ENCODE measurements around the gene ISLR2. TPM values are rescaled to one million over a fixed set of nuclear protein-coding genes. Genes with fewer than 3 reads are reported as not detected.
"Not testable (repeated sequence)": the region's sequence is repeated elsewhere in the genome, so short reads cannot be mapped to it uniquely, and the experiment has no call there.

Gene ISLR2
- total and polyA plus RNA-seq, 2 experiments from 2014 or later, result 0.20 TPM; not detected in 1

DNA sequence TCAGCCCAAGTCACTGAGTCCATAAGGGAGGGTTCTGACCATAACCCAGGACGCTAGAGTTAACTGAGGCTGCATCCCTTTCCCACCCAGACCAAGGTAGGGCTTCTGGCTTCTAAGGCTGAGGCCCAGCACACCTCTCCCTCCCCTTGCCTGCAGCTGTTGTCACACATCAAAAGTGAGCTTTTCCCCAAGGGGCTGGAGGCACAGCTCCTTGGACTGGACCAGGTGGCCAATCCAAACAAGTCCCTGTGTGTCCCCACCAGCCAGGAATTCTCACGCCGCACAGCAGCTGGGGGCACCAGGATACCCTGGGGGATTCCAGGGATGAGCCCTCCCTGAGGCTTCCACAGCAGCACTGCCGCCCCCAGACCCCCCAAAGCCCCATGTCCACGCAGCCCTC is 22.3 kb upstream of the ISLR2 start:
- Histone ChIP-seq H3K9me2 (ENCODE audit: insufficient read depth) (no peaks in the 10 kb centered on the region), H3K4me1 (ENCODE audit: insufficient read depth) (no peaks in the 10 kb centered on the region), H3K4me2 (ENCODE audit: unreplicated experiment) (no peak overlapping the region), H2AFZ (no peak overlapping the region), H3K27me3 (replicated peaks; ENCODE audit: insufficient read depth) (peaks cover 8% of the 10 kb centered on the region), H4K20me1 (ENCODE audit: insufficient read depth) (no peaks in the 10 kb centered on the region), H3K9ac (no peak overlapping the region), H3F3A (ENCODE audit: insufficient read depth) (no peaks in the 10 kb centered on the region), H3K36me3 (ENCODE audit: low read depth) (no peaks in the 10 kb centered on the region), H3K4me3 (no peak overlapping the region), H3K27ac (no peak overlapping the region), H3K9me3 (ENCODE audit: low read depth) (no peaks in the 10 kb centered on the region), H3K79me2 (ENCODE audit: insufficient read depth) (no peaks in the 10 kb centered on the region)
- in situ Hi-C loops (cut with MboI), result no loop called here
- WGBS, 2 experiments (ENCODE audit: low coverage in 1 of 2, low lambda C conversion rate in 2 of 2, missing lambda C conversion rate in 2 of 2), result 54 to 70% methylated on average over 3 to 5 of the region's 5 CpGs
- DNase-seq, result no peak
- no peak for TF ChIP-seq EZH2 (IDR thresholded peaks at IDR 0.05; ENCODE audit: insufficient read depth, poor library complexity, severe bottlenecking)
- TF ChIP-seq EZH2phosphoT487 (IDR thresholded peaks at IDR 0.05; ENCODE audit: insufficient read depth, low read depth), result no peak

DNA sequence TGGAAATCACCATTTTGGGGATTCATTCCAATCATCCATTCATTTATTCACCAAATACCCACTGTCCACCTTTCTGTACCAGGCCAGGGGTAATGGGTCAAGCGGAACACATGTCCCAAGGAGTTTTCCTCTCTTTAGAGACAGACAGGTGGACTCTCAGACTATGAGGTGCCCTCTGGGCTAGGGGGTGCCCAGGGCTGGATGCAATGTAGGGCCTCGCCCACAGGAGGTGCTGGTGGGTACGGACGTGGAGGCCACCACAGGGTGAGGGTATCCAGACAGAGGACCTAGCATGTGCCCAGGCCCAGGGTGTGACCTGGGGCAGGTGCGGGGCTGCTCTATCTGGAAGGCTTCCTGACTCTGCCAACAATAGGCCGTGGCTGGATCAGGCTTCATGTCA is 21.8 kb upstream of the ISLR2 start:
- H3K36me3 ChIP-seq (ENCODE audit: low read depth); H3K4me1 ChIP-seq (ENCODE audit: insufficient read depth); H3K27me3 ChIP-seq (replicated peaks; ENCODE audit: insufficient read depth); H3K79me2 ChIP-seq (ENCODE audit: insufficient read depth); H3F3A ChIP-seq (ENCODE audit: insufficient read depth); H3K9me3 ChIP-seq (ENCODE audit: low read depth); in situ Hi-C loops (cut with MboI); H2AFZ ChIP-seq; H3K9me2 ChIP-seq (ENCODE audit: insufficient read depth); H3K4me2 ChIP-seq (ENCODE audit: unreplicated experiment); H3K4me3 ChIP-seq; H3K27ac ChIP-seq; DNase-seq; H3K9ac ChIP-seq; H4K20me1 ChIP-seq (ENCODE audit: insufficient read depth): not testable (repeated sequence)
- WGBS, 2 experiments (ENCODE audit: low coverage in 1 of 2, low lambda C conversion rate in 2 of 2, missing lambda C conversion rate in 2 of 2), result 72 to 79% methylated on average over 6 of the region's 6 CpGs

GRCh38 chr15:74109713-74110112 is 20.7 kb upstream of the ISLR2 start:
- no peaks in the 10 kb centered on the region for H3K36me3 ChIP-seq (ENCODE audit: low read depth)
- H3K27ac ChIP-seq, result no peak overlapping the region
- no peak overlapping the region for H2AFZ ChIP-seq
- H3K4me3 ChIP-seq, result no peak overlapping the region
- TF ChIP-seq EZH2phosphoT487 (IDR thresholded peaks at IDR 0.05; ENCODE audit: insufficient read depth, low read depth), result no peak
- TF ChIP-seq EZH2 (IDR thresholded peaks at IDR 0.05; ENCODE audit: insufficient read depth, poor library complexity, severe bottlenecking), result no peak
- H3K9me3 ChIP-seq (ENCODE audit: low read depth), result no peaks in the 10 kb centered on the region
- WGBS, 2 experiments (ENCODE audit: low coverage in 1 of 2, low lambda C conversion rate in 2 of 2, missing lambda C conversion rate in 2 of 2), result 72 to 73% methylated on average over 7 of the region's 7 CpGs
- no peak overlapping the region for H3K9ac ChIP-seq
- H3K9me2 ChIP-seq (ENCODE audit: insufficient read depth), result no peaks in the 10 kb centered on the region
- H3K27me3 ChIP-seq (replicated peaks; ENCODE audit: insufficient read depth), result peaks cover 8% of the 10 kb centered on the region
- H3F3A ChIP-seq (ENCODE audit: insufficient read depth), result no peaks in the 10 kb centered on the region
- H3K79me2 ChIP-seq (ENCODE audit: insufficient read depth), result no peaks in the 10 kb centered on the region
- no peaks in the 10 kb centered on the region for H3K4me1 ChIP-seq (ENCODE audit: insufficient read depth)
- H3K4me2 ChIP-seq (ENCODE audit: unreplicated experiment), result no peak overlapping the region
- in situ Hi-C loops (cut with MboI), result no loop called here
- no peaks in the 10 kb centered on the region for H4K20me1 ChIP-seq (ENCODE audit: insufficient read depth)
- no peak for DNase-seq

DNA sequence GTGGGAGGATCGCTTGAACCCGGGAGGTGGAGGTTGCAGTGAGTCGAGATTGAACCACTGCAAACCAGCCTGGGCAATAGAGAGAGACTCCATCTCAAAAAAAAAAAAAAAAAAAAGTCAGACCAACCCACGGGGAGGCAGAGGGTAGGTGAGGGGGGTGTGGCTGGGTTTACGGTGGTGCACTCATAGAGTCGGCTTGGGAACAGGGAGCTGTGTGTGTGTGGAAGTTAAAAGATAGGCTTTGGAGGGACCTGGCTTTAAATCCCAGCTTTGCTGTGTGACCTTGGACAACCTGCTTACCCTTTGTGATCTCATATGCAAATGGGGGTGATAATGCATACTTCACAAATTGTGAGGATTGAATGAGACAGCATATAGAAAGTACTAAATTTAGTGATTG is 10.0 kb upstream of the ISLR2 start:
- H3K9me2 ChIP-seq (ENCODE audit: insufficient read depth), result no peaks in the 10 kb centered on the region
- no peaks in the 10 kb centered on the region for H3F3A ChIP-seq (ENCODE audit: insufficient read depth)
- H4K20me1 ChIP-seq (ENCODE audit: insufficient read depth), result no peaks in the 10 kb centered on the region
- H3K4me1 ChIP-seq (ENCODE audit: insufficient read depth), result no peaks in the 10 kb centered on the region
- in situ Hi-C loops (cut with MboI), result no loop called here
- H3K27ac ChIP-seq, result no peak overlapping the region
- DNase-seq, result no peak
- H3K36me3 ChIP-seq (ENCODE audit: low read depth), result no peaks in the 10 kb centered on the region
- no peak overlapping the region for H3K9ac ChIP-seq
- H3K27me3 ChIP-seq (replicated peaks; ENCODE audit: insufficient read depth), result peaks cover 57% of the 10 kb centered on the region
- H3K79me2 ChIP-seq (ENCODE audit: insufficient read depth), result no peaks in the 10 kb centered on the region
- no peaks in the 10 kb centered on the region for H3K9me3 ChIP-seq (ENCODE audit: low read depth)
- no peak overlapping the region for H3K4me3 ChIP-seq
- H2AFZ ChIP-seq, result no peak overlapping the region
- WGBS, 2 experiments (ENCODE audit: low coverage in 1 of 2, low lambda C conversion rate in 2 of 2, missing lambda C conversion rate in 2 of 2), result 29 to 35% methylated on average over 6 of the region's 6 CpGs
- no peak overlapping the region for H3K4me2 ChIP-seq (ENCODE audit: unreplicated experiment)
- TF ChIP-seq EZH2 (IDR thresholded peaks at IDR 0.05; ENCODE audit: insufficient read depth, poor library complexity, severe bottlenecking), result no peak
- no peak for TF ChIP-seq EZH2phosphoT487 (IDR thresholded peaks at IDR 0.05; ENCODE audit: insufficient read depth, low read depth)

- Histone ChIP-seq H3K4me3 (no peak overlapping the region), H2AFZ (no peak overlapping the region), H3K4me1 (ENCODE audit: insufficient read depth) (no peaks in the 10 kb centered on the region), H4K20me1 (ENCODE audit: insufficient read depth) (no peaks in the 10 kb centered on the region), H3K4me2 (ENCODE audit: unreplicated experiment) (no peak overlapping the region), H3K9me3 (ENCODE audit: low read depth) (no peaks in the 10 kb centered on the region), H3K9me2 (ENCODE audit: insufficient read depth) (no peaks in the 10 kb centered on the region), H3K79me2 (ENCODE audit: insufficient read depth) (no peaks in the 10 kb centered on the region), H3F3A (ENCODE audit: insufficient read depth) (no peaks in the 10 kb centered on the region), H3K27me3 (replicated peaks; ENCODE audit: insufficient read depth) (peaks cover 63% of the 10 kb centered on the region), H3K36me3 (ENCODE audit: low read depth) (no peaks in the 10 kb centered on the region), H3K27ac (no peak overlapping the region), H3K9ac (no peak overlapping the region)
- 13 to 24% methylated on average over 4 of the region's 4 CpGs for WGBS, 2 experiments (ENCODE audit: low coverage in 1 of 2, low lambda C conversion rate in 2 of 2, missing lambda C conversion rate in 2 of 2)
- DNase-seq, result no peak
- in situ Hi-C loops (cut with MboI), result no loop called here
- no peak for TF ChIP-seq EZH2phosphoT487 (IDR thresholded peaks at IDR 0.05; ENCODE audit: insufficient read depth, low read depth)
- no peak for TF ChIP-seq EZH2 (IDR thresholded peaks at IDR 0.05; ENCODE audit: insufficient read depth, poor library complexity, severe bottlenecking)
Observed at GRCh38 chr15:74121039-74121438, 9.3 kb upstream of the ISLR2 start.

All from GM23248 (cell line).